ENCODE results near the gene PRKCE. TPM values are rescaled to one million over a fixed set of nuclear protein-coding genes. Genes with fewer than 3 reads are reported as not detected.
"Not testable (repeated sequence)": the region's sequence is repeated elsewhere in the genome, so short reads cannot be mapped to it uniquely, and the experiment has no call there.

PRKCE gene
- total and polyA plus RNA-seq, 2 donors (not counting 1 experiment from before 2014, with no cell fraction given): 14.1 to 19.0 TPM

- Histone ChIP-seq H2AFZ (ENCODE audit: low read length) (no peak overlapping the region), H3K27me3 (ENCODE audit: control insufficient read depth, insufficient read depth, low read length) (no peaks in the 10 kb centered on the region), H4K20me1 (ENCODE audit: control insufficient read depth, extremely low read depth, insufficient read depth, low read length) (no peaks in the 10 kb centered on the region), H3K9ac (ENCODE audit: insufficient read depth, low read length) (no peak overlapping the region), H3K9me3 (ENCODE audit: control insufficient read depth, insufficient read depth, low read depth, low read length) (no peaks in the 10 kb centered on the region), H3K27ac (ENCODE audit: insufficient read depth, low read length) (no peak overlapping the region), H3K4me1 (ENCODE audit: control insufficient read depth, extremely low read depth, insufficient read depth, low read length) (peaks cover 14% of the 10 kb centered on the region), H3K4me3 (replicated peaks in 1 of 4; ENCODE audit: control extremely low read depth in 1 of 4, insufficient read depth in 1 of 4, low read depth in 3 of 4, low read length in 4 of 4) (no peak overlapping the region), H3K4me2 (ENCODE audit: extremely low read depth, insufficient read depth, low read length) (no peak overlapping the region), H3K36me3 (ENCODE audit: control insufficient read depth, insufficient read depth, low read length) (no peaks in the 10 kb centered on the region), H3K79me2 (ENCODE audit: control insufficient read depth, insufficient read depth, low read length) (no peaks in the 10 kb centered on the region)
- no peak for TF ChIP-seq EZH2 (IDR thresholded peaks at IDR 0.05; ENCODE audit: low read length, missing control alignments)
- no peak for TF ChIP-seq CTCF (conservative IDR thresholded peaks at IDR 0.05 in 1 of 2, IDR thresholded peaks at IDR 0.05 in 1 of 2; ENCODE audit: low read depth in 1 of 2, low read length in 2 of 2)
- no peak for DNase-seq (ENCODE audit: low read depth in 2 of 2)
Measured at GRCh38 chr2:45888641-45889040, 237.2 kb downstream of the PRKCE start.

- no peak overlapping the region for H3K4me3 ChIP-seq (replicated peaks in 1 of 4; ENCODE audit: control extremely low read depth in 1 of 4, insufficient read depth in 1 of 4, low read depth in 3 of 4, low read length in 4 of 4)
- H3K79me2 ChIP-seq (ENCODE audit: control insufficient read depth, insufficient read depth, low read length): no peaks in the 10 kb centered on the region
- no peaks in the 10 kb centered on the region for H3K36me3 ChIP-seq (ENCODE audit: control insufficient read depth, insufficient read depth, low read length)
- H3K27ac ChIP-seq (ENCODE audit: insufficient read depth, low read length): no peak overlapping the region
- no peak overlapping the region for H3K9ac ChIP-seq (ENCODE audit: insufficient read depth, low read length)
- no peaks in the 10 kb centered on the region for H3K9me3 ChIP-seq (ENCODE audit: control insufficient read depth, insufficient read depth, low read depth, low read length)
- no peak overlapping the region for H3K4me2 ChIP-seq (ENCODE audit: extremely low read depth, insufficient read depth, low read length)
- H2AFZ ChIP-seq (ENCODE audit: low read length): no peak overlapping the region
- peak; percentile 18 to 65 for DNase-seq (ENCODE audit: low read depth in 2 of 2)
- TF ChIP-seq EZH2 (IDR thresholded peaks at IDR 0.05; ENCODE audit: low read length, missing control alignments) (no peak), CTCF (conservative IDR thresholded peaks at IDR 0.05 in 1 of 2, IDR thresholded peaks at IDR 0.05 in 1 of 2; ENCODE audit: low read depth in 1 of 2, low read length in 2 of 2) (peak in 1 of 2 donors; percentile 42)
- no peaks in the 10 kb centered on the region for H4K20me1 ChIP-seq (ENCODE audit: control insufficient read depth, extremely low read depth, insufficient read depth, low read length)
- peaks cover 14% of the 10 kb centered on the region for H3K4me1 ChIP-seq (ENCODE audit: control insufficient read depth, extremely low read depth, insufficient read depth, low read length)
- H3K27me3 ChIP-seq (ENCODE audit: control insufficient read depth, insufficient read depth, low read length): no peaks in the 10 kb centered on the region
Measured at GRCh38 chr2:45889053-45889452, 237.6 kb downstream of the PRKCE start.

GRCh38 chr2:45889620-45890370, 238.3 kb downstream of the PRKCE start:
- Histone ChIP-seq H3K79me2 (ENCODE audit: control insufficient read depth, insufficient read depth, low read length) (no peaks in the 10 kb centered on the region), H3K4me3 (replicated peaks in 1 of 4; ENCODE audit: control extremely low read depth in 1 of 4, insufficient read depth in 1 of 4, low read depth in 3 of 4, low read length in 4 of 4) (no peak overlapping the region), H3K4me2 (ENCODE audit: extremely low read depth, insufficient read depth, low read length) (no peak overlapping the region), H3K27me3 (ENCODE audit: control insufficient read depth, insufficient read depth, low read length) (no peaks in the 10 kb centered on the region), H3K36me3 (ENCODE audit: control insufficient read depth, insufficient read depth, low read length) (no peaks in the 10 kb centered on the region), H3K9me3 (ENCODE audit: control insufficient read depth, insufficient read depth, low read depth, low read length) (no peaks in the 10 kb centered on the region), H3K9ac (ENCODE audit: insufficient read depth, low read length) (no peak overlapping the region), H2AFZ (ENCODE audit: low read length) (no peak overlapping the region), H4K20me1 (ENCODE audit: control insufficient read depth, extremely low read depth, insufficient read depth, low read length) (no peaks in the 10 kb centered on the region), H3K4me1 (ENCODE audit: control insufficient read depth, extremely low read depth, insufficient read depth, low read length) (peaks cover 11% of the 10 kb centered on the region), H3K27ac (ENCODE audit: insufficient read depth, low read length) (no peak overlapping the region)
- TF ChIP-seq EZH2 (IDR thresholded peaks at IDR 0.05; ENCODE audit: low read length, missing control alignments) (no peak), CTCF (conservative IDR thresholded peaks at IDR 0.05 in 1 of 2, IDR thresholded peaks at IDR 0.05 in 1 of 2; ENCODE audit: low read depth in 1 of 2, low read length in 2 of 2) (no peak)
- DNase-seq (ENCODE audit: low read depth in 2 of 2): no peak

- not testable (repeated sequence) for H3K27me3 ChIP-seq (ENCODE audit: control insufficient read depth, insufficient read depth, low read length); H3K4me3 ChIP-seq (replicated peaks in 1 of 4; ENCODE audit: control extremely low read depth in 1 of 4, insufficient read depth in 1 of 4, low read depth in 3 of 4, low read length in 4 of 4); H4K20me1 ChIP-seq (ENCODE audit: control insufficient read depth, extremely low read depth, insufficient read depth, low read length); H3K79me2 ChIP-seq (ENCODE audit: control insufficient read depth, insufficient read depth, low read length); DNase-seq (ENCODE audit: low read depth in 2 of 2); H2AFZ ChIP-seq (ENCODE audit: low read length); H3K27ac ChIP-seq (ENCODE audit: insufficient read depth, low read length); H3K36me3 ChIP-seq (ENCODE audit: control insufficient read depth, insufficient read depth, low read length); H3K9me3 ChIP-seq (ENCODE audit: control insufficient read depth, insufficient read depth, low read depth, low read length); H3K4me2 ChIP-seq (ENCODE audit: extremely low read depth, insufficient read depth, low read length); H3K9ac ChIP-seq (ENCODE audit: insufficient read depth, low read length)
- H3K4me1 ChIP-seq (ENCODE audit: control insufficient read depth, extremely low read depth, insufficient read depth, low read length): peaks cover 14% of the 10 kb centered on the region
Measured at GRCh38 chr2:45890371-45890646, 238.8 kb downstream of the PRKCE start.

All from fibroblast of lung (primary cell).